Astrocyte (in vitro differentiated cells and primary cell): ENCODE measurements around the gene TM9SF1.

Experiments used
- CTCF ChIP-seq: IDR thresholded peaks from 2 replicates; pipeline ENCODE4 v1.5.1; 2011; ENCODE audit warnings: low read depth, mild to moderate bottlenecking, inconsistent platforms, low read length, moderate library complexity; ENCODE audit not compliant: insufficient read depth
- EZH2 ChIP-seq: IDR thresholded peaks from 2 replicates; pipeline ENCODE4 v1.6.1; 2012; ENCODE audit warnings: mild to moderate bottlenecking, low read length, inconsistent platforms; ENCODE audit not compliant: insufficient read depth

- TF ChIP-seq CTCF (no peak), EZH2 (no peak)
These were observed 9.2 kb upstream of the TM9SF1 start for GRCh38 chr14:24204163-24205146.
